ENCODE data around the gene RNF152.
"Not testable (repeated sequence)": the region's sequence is repeated elsewhere in the genome, so short reads cannot be mapped to it uniquely, and the experiment has no call there.

Gene RNF152

DNA sequence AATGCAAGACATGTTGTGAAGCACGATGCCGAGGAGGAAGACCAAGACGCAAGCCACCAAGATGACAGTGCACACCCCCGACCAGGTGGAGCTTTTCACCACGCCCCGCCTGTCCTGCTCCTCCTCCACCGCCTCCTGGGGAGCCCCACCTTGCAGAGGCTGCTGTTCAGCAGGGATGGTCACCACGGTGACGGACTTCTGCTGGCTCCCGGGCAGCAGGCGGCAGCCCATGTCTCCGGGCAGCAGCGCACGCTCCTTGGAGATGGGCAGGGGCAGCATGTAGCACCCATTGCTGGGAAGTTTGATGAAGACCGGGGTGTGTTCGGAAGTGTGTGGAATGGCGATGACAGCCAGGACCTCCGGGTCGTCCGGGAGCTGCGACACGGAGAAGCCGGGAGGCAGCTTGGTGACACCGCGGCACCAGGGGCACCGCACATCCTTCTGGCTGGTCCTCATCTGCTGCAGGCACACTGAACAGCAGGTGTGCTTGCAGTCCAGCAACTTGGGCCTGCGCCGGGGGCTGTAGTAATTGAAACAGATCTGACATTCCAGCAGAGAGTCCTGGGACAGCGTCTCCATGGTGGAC, 76.8 kb downstream of the RNF152 start:
- no peak for DNase-seq

DNA sequence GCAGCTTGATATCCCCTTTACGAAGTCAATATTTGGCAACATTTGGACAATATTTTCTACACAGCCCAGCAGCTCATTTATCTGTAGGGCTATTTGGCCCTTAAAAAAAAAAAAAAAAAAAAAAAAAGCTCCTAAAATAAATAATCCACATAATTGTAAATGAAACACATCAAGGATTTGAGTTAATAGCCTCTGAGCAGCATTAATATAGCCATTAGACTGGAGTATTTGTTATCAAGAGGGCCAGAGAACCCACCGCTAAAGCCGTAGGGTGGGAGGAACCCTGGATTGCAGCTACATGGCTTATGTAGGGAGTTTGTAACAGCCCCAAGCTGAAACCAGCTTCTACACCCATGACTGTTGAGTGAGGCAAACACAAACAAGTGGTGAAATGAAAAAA, 84.5 kb downstream of the RNF152 start:
- no peak for DNase-seq

DNA sequence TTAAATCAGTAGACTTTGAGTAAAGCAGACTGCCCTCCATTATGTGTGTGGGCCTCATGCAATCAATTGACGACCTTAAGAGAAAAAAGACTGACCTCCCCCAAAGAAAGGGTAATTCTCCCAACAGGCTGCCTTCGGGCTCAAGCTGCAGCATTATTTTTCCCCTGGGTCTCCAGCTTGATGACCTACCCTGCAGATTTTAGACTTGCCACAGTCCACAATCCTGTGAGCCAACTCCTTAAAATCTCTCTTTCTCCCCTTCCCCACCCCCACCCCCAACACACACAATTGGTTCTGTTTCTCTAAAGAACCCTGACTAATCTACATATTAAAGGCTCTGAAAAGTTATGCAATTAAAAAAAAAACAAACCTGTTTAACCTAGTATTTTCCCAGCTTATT, 89.4 kb downstream of the RNF152 start:
- no peak for DNase-seq

DNA sequence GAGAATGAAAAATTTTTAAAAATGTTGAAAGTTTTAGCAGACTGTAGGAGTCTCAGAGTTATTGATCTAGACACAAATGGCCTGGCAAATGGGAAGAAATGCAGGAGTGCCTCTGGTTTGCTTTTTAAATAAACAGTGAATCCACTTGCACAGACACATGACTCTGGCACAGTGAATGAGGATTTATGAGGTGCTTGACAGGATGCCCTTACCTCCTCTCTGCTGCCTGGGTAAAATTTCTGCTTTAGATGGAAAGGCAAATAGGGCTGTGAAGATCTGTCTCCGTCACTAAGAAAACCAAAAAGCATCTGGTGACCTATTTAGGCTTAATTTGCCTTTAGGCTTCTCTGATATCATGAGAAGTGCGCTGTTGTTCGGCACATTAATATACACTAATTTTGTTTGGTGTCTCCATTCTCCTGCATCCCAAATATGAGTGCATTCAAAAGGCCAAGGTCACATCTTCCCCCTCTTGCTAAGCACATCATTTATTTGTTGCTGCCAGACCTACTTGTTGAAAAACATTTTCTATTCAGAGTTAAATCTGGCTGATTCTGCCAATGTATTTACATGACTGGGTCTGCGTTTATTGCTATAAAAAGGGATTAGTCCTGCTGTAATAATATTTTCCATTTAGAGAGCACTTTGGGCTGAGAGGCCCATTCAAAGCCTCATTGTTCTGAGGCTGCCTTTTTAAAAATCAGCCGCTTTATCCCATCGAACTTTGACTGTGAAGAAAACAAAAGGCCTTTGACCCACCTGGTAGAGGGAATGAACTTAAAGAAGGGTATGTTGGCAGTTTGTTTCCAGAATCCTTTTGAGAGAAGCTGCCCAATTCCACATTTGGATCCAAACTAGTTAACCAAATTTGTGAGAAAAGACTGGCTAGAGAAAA, 94.9 kb downstream of the RNF152 start:
- DNase-seq: no peak

DNA sequence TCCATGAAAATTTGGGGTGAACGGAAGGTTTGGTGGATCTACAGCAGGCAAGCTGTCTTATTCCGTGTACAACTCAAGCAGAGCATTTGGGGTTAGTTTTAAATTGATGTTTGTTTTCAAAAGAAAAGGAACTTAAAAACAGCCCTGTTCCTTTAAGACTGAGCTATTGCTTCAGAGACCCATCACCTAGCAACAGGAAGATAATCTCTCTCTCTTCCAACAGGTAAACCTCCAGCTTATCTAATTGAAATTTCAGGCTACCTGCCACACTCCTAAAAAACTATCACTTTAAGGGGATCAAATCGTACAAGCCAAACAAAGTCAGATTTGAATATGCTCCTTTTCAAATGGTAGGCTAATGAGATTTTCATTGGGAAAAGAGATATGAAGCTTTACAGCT, 101.8 kb downstream of the RNF152 start:
- DNase-seq: no peak

DNA sequence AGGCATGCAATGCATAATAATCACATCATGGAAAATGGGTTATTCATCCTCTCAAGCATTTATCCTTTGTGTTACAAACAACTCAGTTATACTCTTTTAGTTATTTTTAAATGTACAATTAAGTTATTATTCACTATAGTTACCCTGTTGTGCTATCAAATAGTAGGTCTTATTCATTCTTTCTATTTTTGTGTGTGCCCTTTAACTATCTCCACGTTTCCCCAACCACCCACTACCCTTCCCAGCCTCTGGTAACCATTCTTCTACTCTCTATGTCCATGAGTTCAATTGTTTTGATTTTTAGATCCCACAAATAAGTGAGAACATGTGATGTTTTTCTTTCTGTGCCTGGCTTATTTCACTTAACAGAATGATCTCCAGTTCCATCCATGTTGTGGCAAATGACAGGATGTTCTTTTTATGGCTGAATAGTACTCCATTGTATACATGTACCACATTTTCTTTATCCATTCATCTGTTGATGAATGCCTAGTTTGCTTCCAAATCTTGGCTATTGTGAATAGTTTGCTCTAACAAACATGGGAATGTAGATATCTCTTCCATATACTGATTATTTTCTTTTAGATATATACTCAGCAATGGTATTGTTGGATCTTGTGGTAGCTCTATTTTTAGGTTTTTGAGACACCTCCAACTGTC, 105.7 kb downstream of the RNF152 start:
- not testable (repeated sequence) for DNase-seq

DNA sequence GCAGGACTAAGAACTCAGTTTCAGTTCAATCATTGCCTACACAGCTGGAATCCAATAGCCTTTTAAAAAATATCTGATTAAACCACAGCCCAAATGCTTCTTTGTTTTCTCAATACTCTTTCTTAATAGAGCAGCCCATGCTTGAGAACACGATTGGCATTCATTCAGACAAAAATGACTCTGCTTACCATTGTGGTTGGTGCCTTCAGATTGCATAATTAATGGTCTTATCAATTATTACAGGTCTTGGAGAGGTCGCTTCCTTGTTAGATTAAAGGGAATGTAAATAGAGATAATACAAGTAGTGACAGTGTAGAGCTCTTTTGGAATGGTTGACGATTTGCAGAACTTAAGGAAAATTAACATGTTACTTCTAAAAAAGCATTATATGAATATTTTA, 107.2 kb downstream of the RNF152 start:
- DNase-seq: no peak

DNA sequence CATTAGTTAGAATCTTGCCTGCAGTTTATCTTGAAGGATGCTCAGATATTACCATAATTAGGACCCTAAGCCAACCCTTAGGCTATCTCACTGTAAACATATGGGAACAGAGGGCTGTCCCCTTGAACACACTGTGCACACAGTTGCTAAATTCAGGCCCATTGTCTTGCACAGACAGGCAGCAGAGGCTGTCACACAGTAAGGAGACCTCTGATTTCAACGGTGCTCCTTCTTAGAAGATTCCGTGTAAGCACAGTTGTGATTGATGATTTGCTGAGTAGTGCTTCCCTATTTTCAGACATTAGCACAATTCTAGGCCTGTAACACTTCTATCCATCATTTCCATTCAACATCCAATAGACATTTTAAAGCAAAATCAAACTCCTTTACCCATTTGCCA, 108.0 kb downstream of the RNF152 start:
- no peak for DNase-seq

DNA sequence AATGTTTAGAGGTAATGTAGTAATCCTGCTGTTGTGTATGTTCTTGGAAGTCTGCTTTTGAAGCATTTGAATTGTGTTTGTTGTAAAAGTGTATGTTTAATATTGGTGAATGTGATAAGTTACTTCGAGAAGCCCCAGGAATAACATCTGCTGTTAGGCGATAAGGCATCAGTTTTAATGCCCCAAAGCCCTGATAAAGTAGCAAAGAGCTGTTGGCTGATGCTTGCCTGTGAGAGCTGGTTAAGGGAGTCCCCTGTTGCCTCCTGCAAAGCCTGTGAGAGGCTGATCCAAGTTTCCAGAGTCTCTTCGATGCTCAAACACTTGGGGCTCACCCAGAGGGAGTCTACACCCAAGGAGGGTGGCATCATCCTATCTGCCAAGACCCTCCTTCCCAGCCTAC, 110.3 kb downstream of the RNF152 start:
- no peak for DNase-seq

DNA sequence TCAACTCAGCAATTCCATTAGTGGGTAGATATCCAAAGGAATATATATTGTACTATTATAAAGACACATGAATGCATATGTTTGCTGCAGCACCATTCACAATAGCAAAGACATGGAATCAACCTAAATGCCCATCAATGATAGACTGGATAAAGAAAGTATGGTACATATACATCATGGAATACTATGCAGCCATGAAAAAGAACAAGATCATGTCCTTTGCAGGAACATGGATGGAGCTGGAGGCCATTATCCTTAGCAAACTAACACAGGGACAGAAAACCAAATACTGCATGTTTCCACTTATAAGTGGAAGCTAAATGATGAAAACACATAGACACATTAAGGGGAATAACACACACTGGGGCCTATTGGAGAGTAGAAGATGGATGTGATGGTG, 116.6 kb downstream of the RNF152 start:
- DNase-seq: not testable (repeated sequence)

DNA sequence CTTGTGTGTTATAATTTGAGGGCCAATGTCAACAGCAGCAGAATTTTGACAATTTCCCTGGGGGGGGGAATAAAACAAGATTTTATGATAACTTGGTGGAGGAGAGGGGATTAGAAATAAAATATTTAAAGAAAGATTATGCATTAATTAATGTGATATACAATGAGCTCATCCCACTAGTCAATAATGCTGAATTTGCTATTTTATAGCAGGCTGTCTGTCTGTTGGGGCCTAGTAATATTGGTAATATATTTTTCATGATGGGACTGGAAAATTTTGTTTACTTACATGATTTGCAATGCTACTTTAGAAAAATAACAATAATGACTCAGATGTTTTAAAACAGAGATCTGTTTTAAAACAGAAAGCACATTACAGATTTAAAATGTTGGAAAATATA, 118.0 kb downstream of the RNF152 start:
- no peak for DNase-seq

DNA sequence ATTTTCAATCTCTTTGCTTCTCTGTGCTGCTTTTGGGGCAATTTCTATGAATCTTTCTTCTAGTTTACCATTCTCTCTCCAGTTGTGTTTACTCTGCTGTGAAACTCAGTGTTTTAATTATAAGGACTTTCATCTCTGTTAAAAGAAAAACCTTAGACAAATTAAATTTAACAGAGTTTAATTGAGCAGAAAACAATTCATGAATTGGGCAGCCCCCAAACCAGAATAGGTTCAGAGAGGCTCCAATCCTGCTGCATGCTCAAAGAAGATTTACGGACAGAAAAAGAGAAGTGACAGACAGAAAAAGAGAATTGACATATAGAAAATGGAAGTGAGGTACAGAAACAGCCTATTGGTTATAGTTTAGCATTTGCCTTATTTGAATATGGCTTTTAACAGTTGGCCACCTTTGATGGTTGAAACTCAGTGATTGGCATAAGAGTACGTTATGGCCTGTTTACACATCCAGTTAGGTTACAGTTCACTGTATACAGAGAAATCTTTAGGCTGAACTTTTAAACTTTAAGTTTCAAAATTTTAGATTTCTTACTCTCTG, 120.4 kb downstream of the RNF152 start:
- no peak for DNase-seq

DNA sequence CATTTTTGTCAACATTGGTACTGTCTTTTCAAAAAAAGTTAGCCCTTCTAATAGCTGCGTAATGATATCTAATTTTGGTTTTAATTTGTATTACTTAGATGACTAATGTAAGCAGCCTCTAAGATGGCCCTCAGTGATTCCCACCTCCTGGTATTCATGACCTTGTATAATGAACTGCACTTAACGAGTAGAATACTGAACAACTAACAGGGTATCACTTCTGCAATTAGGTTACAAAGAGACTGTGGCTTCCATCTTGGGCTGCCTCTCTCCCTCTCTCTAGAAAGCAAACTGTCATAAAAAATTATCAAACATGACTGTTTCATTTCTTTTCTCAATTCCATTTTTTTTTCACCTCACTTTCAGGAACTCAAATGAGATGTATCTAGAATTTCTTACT, 120.9 kb downstream of the RNF152 start:
- no peak for DNase-seq

DNA sequence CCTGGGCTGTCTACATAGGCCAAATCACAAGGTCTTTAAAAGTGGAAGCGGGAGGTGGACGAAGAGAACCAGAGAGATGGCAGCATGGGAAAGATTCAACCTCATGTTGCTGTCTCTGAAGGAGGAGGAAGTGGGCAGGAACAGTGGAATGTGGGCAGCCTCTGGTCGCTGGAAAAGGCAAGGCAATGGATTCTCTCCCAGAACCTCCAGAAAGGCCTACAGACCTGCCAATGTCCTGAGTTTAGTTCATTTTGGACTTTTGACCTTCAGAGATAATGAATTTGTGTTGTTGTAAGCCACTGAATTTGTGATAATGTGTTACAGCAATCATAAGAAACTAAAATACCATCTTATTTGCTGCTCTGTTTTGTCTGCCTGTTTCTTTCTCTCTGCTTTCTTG, 122.5 kb downstream of the RNF152 start:
- no peak for DNase-seq

DNA sequence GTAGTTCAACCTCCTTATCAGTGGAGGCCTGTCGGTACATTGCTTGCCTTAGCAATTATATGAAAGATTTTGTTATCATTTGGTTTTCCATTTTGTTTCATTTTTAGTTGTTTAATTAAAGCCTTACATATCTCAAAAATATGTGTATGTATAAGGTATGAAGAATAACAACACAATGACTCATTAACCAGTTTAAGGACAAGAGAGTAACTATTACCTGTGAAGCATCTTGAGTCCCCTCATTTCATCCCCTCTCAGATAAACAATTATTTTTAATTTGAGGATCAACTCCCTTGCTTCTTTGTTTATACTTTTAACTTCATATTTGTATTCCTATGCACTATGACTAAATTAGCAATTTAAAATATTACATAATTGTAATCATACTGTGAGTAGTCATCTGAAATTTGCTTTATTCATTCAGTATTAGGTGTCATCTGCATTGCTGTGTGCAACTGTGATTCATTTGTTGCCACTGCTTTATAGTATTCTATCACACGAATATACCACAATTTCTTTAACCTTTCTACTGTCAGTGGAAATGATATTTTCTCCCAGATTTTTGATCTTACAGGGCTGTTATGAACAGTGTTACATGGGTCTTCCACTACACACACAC, 126.4 kb downstream of the RNF152 start:
- no peak for DNase-seq

DNA sequence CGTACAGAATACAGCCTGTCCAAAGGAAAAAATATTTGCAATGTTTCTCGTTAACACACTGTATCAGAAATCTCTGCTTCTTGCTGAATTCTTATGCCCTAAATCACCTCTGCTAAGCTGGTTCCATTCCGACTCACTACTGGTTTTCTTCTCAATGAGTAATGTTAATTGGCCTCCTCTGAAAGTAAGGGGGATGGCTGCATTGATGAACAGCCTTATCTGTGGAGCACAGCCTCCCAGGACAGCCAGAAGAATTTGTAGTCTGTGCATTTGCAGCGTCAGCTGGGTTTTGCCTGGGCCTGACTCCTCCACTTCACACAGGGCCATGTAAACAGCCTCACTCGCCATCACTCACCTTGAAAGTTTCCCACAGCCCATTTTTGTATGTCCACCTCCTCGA, 127.7 kb downstream of the RNF152 start:
- no peak for DNase-seq

DNA sequence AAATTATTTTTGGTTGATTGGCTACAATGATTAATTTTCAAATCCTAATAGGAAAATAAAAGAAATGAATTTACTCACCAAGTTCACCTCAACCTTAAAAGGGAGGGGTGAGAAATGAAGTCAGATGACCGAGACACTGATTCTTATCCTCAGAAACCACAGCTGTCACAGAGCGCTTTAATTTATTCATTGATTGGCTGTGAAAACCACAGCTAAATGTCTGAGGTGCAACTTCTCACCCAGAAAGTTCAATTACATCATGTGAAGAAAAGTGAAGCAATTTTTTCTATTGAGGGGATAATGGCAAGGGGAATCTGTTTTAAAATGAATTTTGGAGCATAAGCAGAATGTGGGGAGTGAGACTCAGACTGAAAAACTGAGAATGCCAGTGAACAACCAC, 128.4 kb downstream of the RNF152 start:
- peak; percentile 3 for DNase-seq

DNA sequence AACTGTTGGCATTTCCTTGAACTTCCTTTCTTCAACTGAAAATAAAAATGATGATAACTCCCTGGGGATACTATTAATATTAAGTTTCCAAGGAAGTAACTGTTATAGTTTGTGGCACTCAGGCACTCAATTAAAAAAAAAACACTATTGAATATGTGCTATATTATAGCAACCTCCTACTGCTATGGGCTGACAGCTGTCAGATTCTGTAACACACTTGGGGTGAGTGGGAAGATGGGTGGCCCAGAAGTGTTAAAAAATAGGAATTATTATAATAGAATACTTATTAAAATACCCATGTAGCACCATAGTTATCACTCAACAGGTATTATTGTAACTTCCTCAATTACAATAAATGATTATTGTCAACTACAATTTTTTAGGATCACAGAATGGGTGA, 130.9 kb downstream of the RNF152 start:
- DNase-seq: no peak

Data from central memory CD4-positive, alpha-beta T cell (primary cell).